Measurements from ENCODE around the gene ANO2. TPM values are rescaled to one million over a fixed set of nuclear protein-coding genes. Genes with fewer than 3 reads are reported as not detected.

Gene ANO2
- polyA plus RNA-seq, 1 donor from 2014 or later: 1.8 TPM

DNA sequence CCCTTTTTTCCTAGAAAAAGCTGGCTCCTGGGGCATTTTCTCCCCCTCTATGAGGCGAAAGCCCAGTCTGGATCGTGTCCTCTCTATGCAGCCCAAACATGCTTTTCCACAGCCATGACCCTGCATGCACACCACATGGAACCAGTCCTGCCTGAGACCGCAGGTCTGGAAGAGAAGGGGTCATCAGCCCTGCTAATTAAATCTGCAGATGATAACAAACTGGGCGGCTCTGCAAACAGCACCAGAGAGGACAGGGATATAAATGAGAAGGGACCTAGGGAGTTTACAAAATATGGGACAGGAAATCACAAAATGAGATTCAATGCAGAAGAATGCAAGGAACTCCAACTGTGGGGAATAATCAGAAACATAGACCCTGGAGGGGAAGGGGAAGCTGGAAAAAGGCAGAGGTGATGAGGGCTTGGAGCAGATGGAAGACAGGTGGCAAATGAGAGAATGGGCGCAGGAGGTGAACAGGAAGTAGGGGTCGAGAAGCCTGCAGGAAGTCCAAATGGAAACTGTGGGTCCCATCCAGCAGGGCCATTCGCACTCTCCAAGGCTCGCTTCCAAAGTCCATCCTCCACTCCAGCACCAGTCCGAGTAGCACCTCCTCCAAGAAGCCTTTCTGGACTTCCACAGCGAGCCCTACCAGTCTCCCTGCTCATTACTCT, 76.3 kb downstream of the ANO2 start:
- TF ChIP-seq EZH2 (IDR thresholded peaks at IDR 0.05; ENCODE audit: borderline replicate concordance, insufficient read depth, low read length, poor library complexity, severe bottlenecking) (no peak), TAF1 (IDR thresholded peaks at IDR 0.05; ENCODE audit: low read depth) (no peak), MXI1 (conservative IDR thresholded peaks at IDR 0.05; ENCODE audit: poor library complexity, severe bottlenecking) (no peak), SMC3 (conservative IDR thresholded peaks at IDR 0.05; ENCODE audit: poor library complexity) (no peak), POLR2AphosphoS5 (IDR thresholded peaks at IDR 0.05) (no peak), RAD21 (conservative IDR thresholded peaks at IDR 0.05) (no peak), EP300 (conservative IDR thresholded peaks at IDR 0.05; ENCODE audit: poor library complexity, severe bottlenecking) (no peak)
- TF ChIP-seq, protein P1, sequence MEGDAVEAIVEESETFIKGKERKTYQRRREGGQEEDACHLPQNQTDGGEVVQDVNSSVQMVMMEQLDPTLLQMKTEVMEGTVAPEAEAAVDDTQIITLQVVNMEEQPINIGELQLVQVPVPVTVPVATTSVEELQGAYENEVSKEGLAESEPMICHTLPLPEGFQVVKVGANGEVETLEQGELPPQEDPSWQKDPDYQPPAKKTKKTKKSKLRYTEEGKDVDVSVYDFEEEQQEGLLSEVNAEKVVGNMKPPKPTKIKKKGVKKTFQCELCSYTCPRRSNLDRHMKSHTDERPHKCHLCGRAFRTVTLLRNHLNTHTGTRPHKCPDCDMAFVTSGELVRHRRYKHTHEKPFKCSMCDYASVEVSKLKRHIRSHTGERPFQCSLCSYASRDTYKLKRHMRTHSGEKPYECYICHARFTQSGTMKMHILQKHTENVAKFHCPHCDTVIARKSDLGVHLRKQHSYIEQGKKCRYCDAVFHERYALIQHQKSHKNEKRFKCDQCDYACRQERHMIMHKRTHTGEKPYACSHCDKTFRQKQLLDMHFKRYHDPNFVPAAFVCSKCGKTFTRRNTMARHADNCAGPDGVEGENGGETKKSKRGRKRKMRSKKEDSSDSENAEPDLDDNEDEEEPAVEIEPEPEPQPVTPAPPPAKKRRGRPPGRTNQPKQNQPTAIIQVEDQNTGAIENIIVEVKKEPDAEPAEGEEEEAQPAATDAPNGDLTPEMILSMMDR (IDR thresholded peaks at IDR 0.05; ENCODE audit: poor library complexity, severe bottlenecking): no peak
- TF ChIP-seq, protein P2, sequence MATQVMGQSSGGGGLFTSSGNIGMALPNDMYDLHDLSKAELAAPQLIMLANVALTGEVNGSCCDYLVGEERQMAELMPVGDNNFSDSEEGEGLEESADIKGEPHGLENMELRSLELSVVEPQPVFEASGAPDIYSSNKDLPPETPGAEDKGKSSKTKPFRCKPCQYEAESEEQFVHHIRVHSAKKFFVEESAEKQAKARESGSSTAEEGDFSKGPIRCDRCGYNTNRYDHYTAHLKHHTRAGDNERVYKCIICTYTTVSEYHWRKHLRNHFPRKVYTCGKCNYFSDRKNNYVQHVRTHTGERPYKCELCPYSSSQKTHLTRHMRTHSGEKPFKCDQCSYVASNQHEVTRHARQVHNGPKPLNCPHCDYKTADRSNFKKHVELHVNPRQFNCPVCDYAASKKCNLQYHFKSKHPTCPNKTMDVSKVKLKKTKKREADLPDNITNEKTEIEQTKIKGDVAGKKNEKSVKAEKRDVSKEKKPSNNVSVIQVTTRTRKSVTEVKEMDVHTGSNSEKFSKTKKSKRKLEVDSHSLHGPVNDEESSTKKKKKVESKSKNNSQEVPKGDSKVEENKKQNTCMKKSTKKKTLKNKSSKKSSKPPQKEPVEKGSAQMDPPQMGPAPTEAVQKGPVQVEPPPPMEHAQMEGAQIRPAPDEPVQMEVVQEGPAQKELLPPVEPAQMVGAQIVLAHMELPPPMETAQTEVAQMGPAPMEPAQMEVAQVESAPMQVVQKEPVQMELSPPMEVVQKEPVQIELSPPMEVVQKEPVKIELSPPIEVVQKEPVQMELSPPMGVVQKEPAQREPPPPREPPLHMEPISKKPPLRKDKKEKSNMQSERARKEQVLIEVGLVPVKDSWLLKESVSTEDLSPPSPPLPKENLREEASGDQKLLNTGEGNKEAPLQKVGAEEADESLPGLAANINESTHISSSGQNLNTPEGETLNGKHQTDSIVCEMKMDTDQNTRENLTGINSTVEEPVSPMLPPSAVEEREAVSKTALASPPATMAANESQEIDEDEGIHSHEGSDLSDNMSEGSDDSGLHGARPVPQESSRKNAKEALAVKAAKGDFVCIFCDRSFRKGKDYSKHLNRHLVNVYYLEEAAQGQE (IDR thresholded peaks at IDR 0.05; ENCODE audit: borderline replicate concordance): no peak
- Histone ChIP-seq H3K9me2 (ENCODE audit: insufficient read depth, low read length) (no peaks in the 10 kb centered on the region), H3K36me3 (ENCODE audit: insufficient read depth, low read length) (no peaks in the 10 kb centered on the region), H3K9me3 (ENCODE audit: low read length) (no peaks in the 10 kb centered on the region), H3K79me2 (replicated peaks; ENCODE audit: insufficient read depth, low read length) (no peaks in the 10 kb centered on the region), H3K4me3 (ENCODE audit: low read length) (no peak overlapping the region), H3K27me3 (ENCODE audit: insufficient read depth, low read depth, low read length) (no peaks in the 10 kb centered on the region), H3K27ac (ENCODE audit: low read length) (no peak overlapping the region), H3K4me2 (ENCODE audit: low read length) (no peak overlapping the region), H3F3A (ENCODE audit: insufficient read depth, low read length, poor library complexity, severe bottlenecking) (no peaks in the 10 kb centered on the region), H4K20me1 (ENCODE audit: insufficient read depth) (no peaks in the 10 kb centered on the region), H3K9ac (ENCODE audit: low read length) (no peak overlapping the region), H2AFZ (ENCODE audit: low read depth, low read length) (no peak overlapping the region)

DNA sequence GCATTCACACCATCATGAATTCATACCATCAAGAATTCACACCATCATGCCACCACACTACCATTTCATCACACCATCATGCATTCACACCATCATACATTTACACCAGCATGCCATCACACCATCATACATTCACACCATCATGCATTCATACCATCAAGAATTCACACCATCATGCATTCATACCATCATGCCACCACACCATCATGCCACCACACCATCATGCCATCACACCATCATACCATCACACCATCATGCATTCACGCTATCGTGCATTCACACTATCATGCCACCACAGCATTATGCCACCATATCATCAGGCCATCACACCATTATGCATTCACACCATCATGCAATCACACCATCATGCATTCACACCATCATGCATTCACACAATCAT, 79.7 kb downstream of the ANO2 start:
- no peaks in the 10 kb centered on the region for H3F3A ChIP-seq (ENCODE audit: insufficient read depth, low read length, poor library complexity, severe bottlenecking)
- TF ChIP-seq SMC3 (conservative IDR thresholded peaks at IDR 0.05; ENCODE audit: poor library complexity) (no peak), MXI1 (conservative IDR thresholded peaks at IDR 0.05; ENCODE audit: poor library complexity, severe bottlenecking) (no peak), RAD21 (conservative IDR thresholded peaks at IDR 0.05) (no peak), TAF1 (IDR thresholded peaks at IDR 0.05; ENCODE audit: low read depth) (no peak), EZH2 (IDR thresholded peaks at IDR 0.05; ENCODE audit: borderline replicate concordance, insufficient read depth, low read length, poor library complexity, severe bottlenecking) (no peak), POLR2AphosphoS5 (IDR thresholded peaks at IDR 0.05) (no peak), EP300 (conservative IDR thresholded peaks at IDR 0.05; ENCODE audit: poor library complexity, severe bottlenecking) (no peak)
- TF ChIP-seq, protein P2 (IDR thresholded peaks at IDR 0.05; ENCODE audit: borderline replicate concordance): no peak
- TF ChIP-seq, protein P1 (IDR thresholded peaks at IDR 0.05; ENCODE audit: poor library complexity, severe bottlenecking): no peak
- H3K9me2 ChIP-seq (ENCODE audit: insufficient read depth, low read length): no peaks in the 10 kb centered on the region
- H3K27me3 ChIP-seq (ENCODE audit: insufficient read depth, low read depth, low read length): no peaks in the 10 kb centered on the region
- H3K36me3 ChIP-seq (ENCODE audit: insufficient read depth, low read length): no peaks in the 10 kb centered on the region
- no peak overlapping the region for H2AFZ ChIP-seq (ENCODE audit: low read depth, low read length)
- no peaks in the 10 kb centered on the region for H3K79me2 ChIP-seq (replicated peaks; ENCODE audit: insufficient read depth, low read length)
- no peak overlapping the region for H3K4me2 ChIP-seq (ENCODE audit: low read length)
- no peak overlapping the region for H3K27ac ChIP-seq (ENCODE audit: low read length)
- H3K4me3 ChIP-seq (ENCODE audit: low read length): no peak overlapping the region
- no peaks in the 10 kb centered on the region for H4K20me1 ChIP-seq (ENCODE audit: insufficient read depth)
- no peak overlapping the region for H3K9ac ChIP-seq (ENCODE audit: low read length)
- H3K9me3 ChIP-seq (ENCODE audit: low read length): no peaks in the 10 kb centered on the region

Measured in neural cell (in vitro differentiated cells).